Activated naive CD4-positive, alpha-beta T cell treated with anti-CD3 and anti-CD28 coated beads, Interleukin-2, amount 50 U/mL, for 24 hours (primary cell): Measurements from ENCODE around the gene CCNB2.
"Not testable (repeated sequence)": the region's sequence is repeated elsewhere in the genome, so short reads cannot be mapped to it uniquely, and the experiment has no call there.

Experiments
- H3K27ac Mint-ChIP-seq: one replicate; pipeline ENCODE4 v1.8.0; 2021; ENCODE audit warnings: mild to moderate bottlenecking, mixed read lengths
- H3K27me3 Mint-ChIP-seq: one replicate; pipeline ENCODE4 v1.8.0; 2021; ENCODE audit warnings: mixed read lengths
- H3K36me3 Mint-ChIP-seq: one replicate; pipeline ENCODE4 v1.8.0; 2021; ENCODE audit warnings: mixed read lengths
- H3K4me1 Mint-ChIP-seq: one replicate; pipeline ENCODE4 v1.8.0; 2021; ENCODE audit warnings: mixed read lengths
- H3K4me3 Mint-ChIP-seq: one replicate; pipeline ENCODE4 v1.8.0; 2021; ENCODE audit warnings: mild to moderate bottlenecking, mixed read lengths
- H3K9me3 Mint-ChIP-seq: one replicate; pipeline ENCODE4 v1.8.0; 2021; ENCODE audit warnings: mixed read lengths

The CCNB2 gene

DNA sequence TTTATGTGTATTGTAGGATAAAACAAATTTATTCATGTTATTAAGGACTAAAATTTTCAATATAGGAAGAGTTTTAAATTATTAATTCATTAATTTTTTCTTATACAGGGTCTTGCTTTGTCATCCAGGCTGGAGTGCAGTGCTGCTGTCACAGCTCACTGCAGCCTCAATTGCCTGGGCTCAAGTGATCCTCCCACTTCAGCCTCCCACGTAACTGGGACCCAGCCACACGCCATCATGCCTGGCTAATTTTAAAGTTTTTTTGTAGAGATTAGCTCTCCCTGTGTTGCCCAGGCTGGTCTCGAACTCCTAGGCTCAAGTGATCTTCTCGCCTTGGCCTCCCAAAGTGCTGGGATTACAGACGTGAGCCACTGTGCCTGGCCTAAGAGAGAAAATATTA lies 14.7 kb downstream of the CCNB2 start:
- Mint-ChIP-seq H3K27me3 (no peaks in the 10 kb centered on the region), H3K4me3 (no peak overlapping the region), H3K9me3 (no peaks in the 10 kb centered on the region), H3K36me3 (no peaks in the 10 kb centered on the region), H3K4me1 (no peaks in the 10 kb centered on the region), H3K27ac (no peak overlapping the region)

GRCh38 chr15:59120937-59121336 lies 16.0 kb downstream of the CCNB2 start:
- H3K27me3 Mint-ChIP-seq, result no peaks in the 10 kb centered on the region
- H3K9me3 Mint-ChIP-seq, result no peaks in the 10 kb centered on the region
- H3K27ac Mint-ChIP-seq, result no peak overlapping the region
- H3K4me1 Mint-ChIP-seq, result no peaks in the 10 kb centered on the region
- H3K36me3 Mint-ChIP-seq, result no peaks in the 10 kb centered on the region
- no peak overlapping the region for H3K4me3 Mint-ChIP-seq

DNA sequence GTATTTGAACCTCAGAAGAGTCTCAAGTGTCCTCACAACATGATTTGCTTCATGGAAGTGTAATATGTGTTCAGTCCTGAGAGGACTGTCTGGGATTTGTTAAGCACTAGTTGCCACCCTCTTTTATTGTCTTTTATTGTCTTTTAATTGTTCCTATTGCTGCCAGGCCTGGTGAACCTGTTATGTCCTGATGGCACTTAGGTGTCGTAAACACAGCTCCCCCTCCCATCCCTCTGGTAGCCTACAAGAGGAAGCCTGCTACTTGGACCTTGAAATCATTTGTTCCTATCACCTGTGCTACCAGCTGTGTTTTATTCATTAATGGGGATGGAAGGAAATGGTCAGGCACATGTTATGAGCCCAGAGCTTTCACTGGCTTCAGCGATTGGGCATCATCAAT lies 19.3 kb downstream of the CCNB2 start:
- H3K4me1 Mint-ChIP-seq, result no peaks in the 10 kb centered on the region
- H3K9me3 Mint-ChIP-seq, result no peaks in the 10 kb centered on the region
- H3K27me3 Mint-ChIP-seq, result no peaks in the 10 kb centered on the region
- no peak overlapping the region for H3K4me3 Mint-ChIP-seq
- peaks cover 1% of the 10 kb centered on the region for H3K36me3 Mint-ChIP-seq
- no peak overlapping the region for H3K27ac Mint-ChIP-seq

DNA sequence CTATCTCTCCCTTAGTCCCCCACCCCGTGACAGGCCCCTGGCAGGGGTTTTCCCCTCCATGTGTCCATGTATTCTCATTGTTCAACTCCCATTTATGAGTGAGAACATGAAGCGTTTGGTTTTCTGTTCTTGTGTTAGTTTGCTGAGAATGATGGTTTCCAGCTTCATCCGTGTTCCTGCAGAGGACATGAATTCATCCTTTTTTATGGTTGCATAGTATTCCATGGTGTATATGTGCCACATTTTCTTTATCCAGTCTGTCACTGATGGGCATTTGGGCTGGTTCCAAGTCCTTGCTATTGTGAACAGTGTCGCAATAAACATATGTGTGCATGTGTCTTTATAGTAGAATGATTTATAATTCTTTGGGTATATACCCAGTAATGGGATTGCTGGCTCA lies 20.7 kb downstream of the CCNB2 start:
- H3K4me3 Mint-ChIP-seq, H3K27ac Mint-ChIP-seq, H3K4me1 Mint-ChIP-seq, H3K9me3 Mint-ChIP-seq, H3K36me3 Mint-ChIP-seq, H3K27me3 Mint-ChIP-seq: not testable (repeated sequence)

- not testable (repeated sequence) for H3K36me3 Mint-ChIP-seq, H3K27me3 Mint-ChIP-seq, H3K9me3 Mint-ChIP-seq, H3K4me1 Mint-ChIP-seq, H3K27ac Mint-ChIP-seq, H3K4me3 Mint-ChIP-seq
These were observed 22.3 kb downstream of the CCNB2 start for GRCh38 chr15:59127255-59127654.

DNA sequence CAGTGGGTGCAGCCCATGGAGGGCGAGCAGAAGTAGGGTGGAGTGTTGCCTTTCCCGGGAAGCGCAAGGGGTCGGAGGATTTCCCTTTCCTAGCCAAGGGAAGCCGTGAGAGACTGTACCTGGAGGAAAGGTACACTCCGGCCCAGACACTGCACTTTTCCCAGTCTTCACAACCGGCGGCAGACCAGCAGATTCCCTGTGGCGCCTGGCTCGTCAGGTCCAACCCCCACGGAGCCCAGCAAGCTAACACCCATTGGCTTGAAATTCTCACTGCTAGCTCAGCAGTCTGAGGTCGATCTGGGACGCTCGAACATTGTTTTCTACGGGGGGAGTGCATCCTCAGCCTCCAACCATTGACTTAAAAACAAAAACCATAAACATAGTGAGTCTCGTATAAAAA lies 26.5 kb downstream of the CCNB2 start:
- Mint-ChIP-seq H3K9me3 (peaks cover 6% of the 10 kb centered on the region), H3K27me3 (no peaks in the 10 kb centered on the region), H3K4me3 (no peak overlapping the region), H3K27ac (no peak overlapping the region), H3K36me3 (peaks cover 4% of the 10 kb centered on the region), H3K4me1 (no peaks in the 10 kb centered on the region)

GRCh38 chr15:59131969-59132562 lies 27.1 kb downstream of the CCNB2 start:
- Mint-ChIP-seq H3K4me1 (no peaks in the 10 kb centered on the region), H3K36me3 (peaks cover 4% of the 10 kb centered on the region), H3K27me3 (no peaks in the 10 kb centered on the region), H3K4me3 (no peak overlapping the region), H3K9me3 (peaks cover 6% of the 10 kb centered on the region), H3K27ac (no peak overlapping the region)

GRCh38 chr15:59133929-59134427 lies 29.0 kb downstream of the CCNB2 start:
- Mint-ChIP-seq H3K27ac (no peak overlapping the region), H3K4me3 (no peak overlapping the region), H3K27me3 (no peaks in the 10 kb centered on the region), H3K36me3 (peaks cover 3% of the 10 kb centered on the region), H3K4me1 (peaks cover 7% of the 10 kb centered on the region), H3K9me3 (peaks cover 6% of the 10 kb centered on the region)

- Mint-ChIP-seq H3K4me1 (peaks cover 7% of the 10 kb centered on the region), H3K36me3 (no peaks in the 10 kb centered on the region), H3K4me3 (no peak overlapping the region), H3K9me3 (no peaks in the 10 kb centered on the region), H3K27me3 (no peaks in the 10 kb centered on the region), H3K27ac (no peak overlapping the region)
These were observed 32.6 kb downstream of the CCNB2 start for GRCh38 chr15:59137566-59137965.

- Mint-ChIP-seq H3K27ac (no peak overlapping the region), H3K9me3 (no peaks in the 10 kb centered on the region), H3K4me1 (peaks cover 7% of the 10 kb centered on the region), H3K36me3 (no peaks in the 10 kb centered on the region), H3K27me3 (no peaks in the 10 kb centered on the region), H3K4me3 (no peak overlapping the region)
These were observed 33.3 kb downstream of the CCNB2 start for GRCh38 chr15:59138243-59138642.

DNA sequence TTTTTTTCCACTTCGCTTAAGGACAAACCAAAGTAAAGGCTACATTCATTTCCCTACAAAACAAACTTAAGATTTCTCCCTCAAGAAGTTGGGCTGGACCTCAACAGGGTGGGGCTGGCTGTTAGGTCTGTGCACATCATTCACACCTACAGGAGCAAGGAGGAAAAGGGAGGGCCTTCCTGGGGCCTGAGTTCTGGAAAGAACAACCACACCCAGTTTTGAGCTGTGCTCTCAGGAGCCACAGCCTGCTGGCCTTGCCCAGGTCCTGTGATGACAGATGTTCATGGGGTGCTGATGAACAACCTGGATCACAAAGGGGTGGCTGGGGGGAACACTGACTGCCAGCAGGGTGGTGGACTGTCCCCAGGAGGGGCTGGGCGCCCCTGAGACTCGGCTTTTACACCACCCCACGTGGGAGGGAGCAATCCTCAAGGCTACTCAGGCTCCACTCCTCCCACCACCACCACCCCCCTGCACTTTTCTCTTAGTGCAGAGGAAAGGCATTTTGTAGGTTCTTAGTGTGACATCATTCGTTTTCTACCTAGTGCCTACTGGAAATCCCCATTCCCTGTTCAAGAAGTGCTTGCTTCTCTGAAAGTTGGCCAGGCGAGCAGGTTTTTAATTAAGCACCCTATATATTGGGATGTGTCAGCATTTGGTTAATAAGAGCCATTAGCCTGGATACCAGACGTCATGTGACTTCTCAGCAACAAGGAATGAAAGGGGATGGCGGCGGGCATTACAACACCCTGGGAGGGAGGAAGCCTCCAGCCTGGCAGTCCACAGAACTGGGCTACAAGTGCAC lies 35.7 kb downstream of the CCNB2 start:
- H3K9me3 Mint-ChIP-seq, result no peaks in the 10 kb centered on the region
- no peaks in the 10 kb centered on the region for H3K36me3 Mint-ChIP-seq
- no peak overlapping the region for H3K27ac Mint-ChIP-seq
- peaks cover 7% of the 10 kb centered on the region for H3K4me1 Mint-ChIP-seq
- H3K27me3 Mint-ChIP-seq, result no peaks in the 10 kb centered on the region
- no peak overlapping the region for H3K4me3 Mint-ChIP-seq

DNA sequence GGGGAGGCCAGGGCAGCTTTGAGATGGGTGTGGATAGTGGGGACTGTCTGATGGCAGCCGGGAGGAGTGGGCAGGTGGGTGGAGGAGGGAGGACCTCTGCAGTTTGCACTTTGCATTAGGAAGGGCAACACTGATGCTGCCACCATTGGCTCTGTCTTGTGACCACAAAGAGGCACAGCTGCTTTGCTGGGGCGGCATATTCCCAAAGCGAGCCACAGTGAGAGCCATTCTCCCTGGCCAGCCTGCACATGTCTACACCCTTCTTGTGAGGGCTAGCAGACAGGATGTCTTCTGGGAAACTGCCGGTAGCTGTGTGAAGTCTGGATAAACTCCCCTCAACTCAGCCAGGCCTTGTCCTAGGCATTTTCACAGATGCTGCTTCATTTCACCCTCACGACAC lies 38.3 kb downstream of the CCNB2 start:
- no peaks in the 10 kb centered on the region for H3K27me3 Mint-ChIP-seq
- no peaks in the 10 kb centered on the region for H3K9me3 Mint-ChIP-seq
- H3K27ac Mint-ChIP-seq, result no peak overlapping the region
- H3K4me3 Mint-ChIP-seq, result no peak overlapping the region
- no peaks in the 10 kb centered on the region for H3K36me3 Mint-ChIP-seq
- no peaks in the 10 kb centered on the region for H3K4me1 Mint-ChIP-seq

- H3K27ac Mint-ChIP-seq, H3K36me3 Mint-ChIP-seq, H3K4me3 Mint-ChIP-seq, H3K9me3 Mint-ChIP-seq, H3K27me3 Mint-ChIP-seq, H3K4me1 Mint-ChIP-seq: not testable (repeated sequence)
These were observed 39.6 kb downstream of the CCNB2 start for GRCh38 chr15:59144594-59144993.

GRCh38 chr15:59147666-59148065 lies 42.7 kb downstream of the CCNB2 start:
- no peaks in the 10 kb centered on the region for H3K9me3 Mint-ChIP-seq
- H3K27me3 Mint-ChIP-seq, result no peaks in the 10 kb centered on the region
- H3K36me3 Mint-ChIP-seq, result no peaks in the 10 kb centered on the region
- H3K4me3 Mint-ChIP-seq, result no peak overlapping the region
- H3K27ac Mint-ChIP-seq, result no peak overlapping the region
- no peaks in the 10 kb centered on the region for H3K4me1 Mint-ChIP-seq

DNA sequence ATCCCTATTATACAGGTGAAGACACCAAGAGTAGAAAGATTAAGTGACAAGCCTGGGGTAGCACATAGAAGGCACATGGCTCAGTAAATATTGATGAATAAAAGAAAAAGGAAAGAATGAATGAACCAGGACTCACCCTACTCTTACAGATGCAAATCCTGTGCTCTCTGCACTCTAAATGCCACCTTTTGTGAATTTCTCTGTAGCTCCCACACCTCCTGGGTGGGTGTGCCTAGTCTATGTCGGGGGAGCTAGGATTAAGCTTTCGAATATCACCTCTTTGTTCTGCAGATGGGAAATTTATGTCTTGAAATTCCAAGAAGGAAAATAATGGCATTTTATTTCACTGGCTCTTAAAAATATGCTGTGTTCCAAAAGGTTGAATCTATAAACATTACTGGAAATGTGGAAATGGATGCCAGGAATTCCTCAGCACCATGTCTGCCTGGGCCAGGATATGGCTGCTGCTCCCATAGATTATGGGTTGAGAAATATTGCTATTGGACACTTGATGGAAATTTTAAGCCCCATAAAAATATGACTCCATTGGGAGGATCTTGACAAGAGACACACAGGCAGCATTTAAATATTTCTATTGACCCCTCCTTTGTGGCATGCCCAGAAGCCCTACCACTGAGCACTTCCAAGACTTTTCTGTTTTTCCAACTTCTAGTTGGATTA lies 43.3 kb downstream of the CCNB2 start:
- Mint-ChIP-seq H3K27ac (no peak overlapping the region), H3K4me3 (no peak overlapping the region), H3K36me3 (no peaks in the 10 kb centered on the region), H3K9me3 (no peaks in the 10 kb centered on the region), H3K27me3 (no peaks in the 10 kb centered on the region), H3K4me1 (no peaks in the 10 kb centered on the region)

DNA sequence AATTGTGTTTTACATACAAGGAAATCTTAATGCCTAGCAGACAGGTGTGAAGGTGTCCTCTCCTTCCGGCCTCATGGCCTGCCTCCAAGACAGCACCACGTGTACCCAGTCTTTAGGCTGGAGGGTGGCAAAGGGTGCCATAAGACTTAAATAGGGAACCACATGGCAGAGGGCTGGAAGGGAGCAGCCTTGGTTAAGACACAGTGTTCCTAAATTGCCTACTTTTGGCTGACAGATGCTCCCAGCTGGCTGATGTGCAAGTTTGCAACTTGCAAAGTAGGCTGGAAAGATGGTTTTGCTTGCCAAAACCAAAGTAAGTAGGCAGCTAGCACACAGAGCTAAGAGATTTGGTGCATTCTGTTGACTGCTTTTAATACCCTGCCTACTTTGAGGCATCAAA lies 45.2 kb downstream of the CCNB2 start:
- Mint-ChIP-seq H3K27me3 (no peaks in the 10 kb centered on the region), H3K27ac (no peak overlapping the region), H3K36me3 (no peaks in the 10 kb centered on the region), H3K9me3 (no peaks in the 10 kb centered on the region), H3K4me3 (no peak overlapping the region), H3K4me1 (no peaks in the 10 kb centered on the region)
